ENCODE measurements around the gene TSPEAR.

Gene TSPEAR

DNA sequence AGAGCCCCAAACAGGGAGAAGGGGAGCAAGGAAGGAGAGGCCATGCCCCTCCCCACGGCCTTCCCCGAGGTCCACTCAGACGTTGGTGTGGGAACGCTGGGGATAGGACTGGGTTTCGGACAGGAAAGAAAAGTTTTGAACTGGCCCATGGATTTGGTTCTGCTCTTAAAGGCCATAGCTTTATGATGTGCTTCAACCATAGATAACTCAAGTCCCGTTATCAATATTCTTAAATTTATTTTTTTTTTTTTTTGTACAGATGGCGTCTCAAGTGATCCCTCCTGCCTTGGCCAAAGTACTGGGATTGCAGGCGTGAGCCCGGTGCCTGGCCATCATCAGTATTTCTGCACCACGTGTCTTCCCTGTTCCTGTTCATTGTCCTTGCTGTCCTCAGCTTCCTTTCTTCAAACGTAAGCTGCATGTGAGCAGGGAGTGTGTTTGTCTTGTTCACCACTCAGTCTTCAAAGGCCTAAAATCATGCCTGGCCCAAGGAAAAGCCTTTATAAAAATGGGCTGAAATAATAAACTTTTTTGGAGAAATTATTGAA is 170.6 kb downstream of the TSPEAR start:
- Histone ChIP-seq H3K36me3 (ENCODE audit: control insufficient read depth in 2 of 2, insufficient read depth in 2 of 2, low read length in 2 of 2) (no peaks in the 10 kb centered on the region), H3K27ac (ENCODE audit: low read length) (no peak overlapping the region), H3K27me3 (ENCODE audit: control insufficient read depth in 1 of 2, insufficient read depth in 2 of 2, low read length in 2 of 2) (peaks cover 0 to 2% of the 10 kb centered on the region in 2 donors), H3K4me3 (ENCODE audit: low read length in 2 of 2) (no peak overlapping the region), H3K4me1 (ENCODE audit: control insufficient read depth, insufficient read depth, low read length) (no peaks in the 10 kb centered on the region), H3K9ac (ENCODE audit: low read length in 2 of 2) (no peak overlapping the region), H3K9me3 (ENCODE audit: control insufficient read depth in 2 of 2, low read length in 2 of 2) (peaks cover 0 to 9% of the 10 kb centered on the region in 2 donors)

DNA sequence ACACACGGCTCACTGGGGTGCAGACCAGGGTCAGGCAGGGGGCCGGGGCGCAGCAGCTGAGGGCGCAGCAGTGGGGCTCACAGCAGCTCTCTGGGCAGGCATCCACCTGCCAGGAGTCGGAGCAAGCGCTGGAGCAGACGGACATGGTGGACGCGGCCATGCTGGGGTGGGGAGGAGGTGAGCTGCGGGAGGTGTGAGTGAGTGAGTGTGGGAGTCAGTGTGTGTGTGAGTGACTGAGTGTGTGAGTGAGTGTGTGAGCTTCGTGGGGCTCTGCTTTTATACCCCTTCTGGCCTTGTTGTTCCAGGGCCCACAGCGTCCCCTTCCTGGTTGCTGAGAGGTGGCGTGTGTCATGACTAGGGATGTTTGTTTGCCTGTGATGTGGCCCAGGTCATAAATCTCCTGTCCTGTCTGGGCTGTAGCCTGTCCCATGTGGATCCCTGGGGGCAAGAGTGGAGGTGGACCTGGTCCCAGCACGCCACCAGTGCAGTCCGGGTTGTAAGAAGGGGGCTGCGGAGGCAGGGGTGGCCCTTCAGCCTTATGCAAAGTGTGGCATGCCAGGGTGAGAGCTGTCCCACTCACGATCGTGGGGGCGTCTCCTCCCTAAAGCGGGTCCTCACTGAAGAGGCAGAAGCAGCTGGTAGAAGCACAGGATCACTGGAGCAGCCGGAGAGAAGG is 171.2 kb downstream of the TSPEAR start, which contains the start of gene KRTAP10-1:
KRTAP10-1 (minus strand) TSS at position 205 of the 676 bp plus-strand sequence; CDS start at position 160, 45 bp downstream.
- Histone ChIP-seq H3K9me3 (ENCODE audit: control insufficient read depth in 2 of 2, low read length in 2 of 2) (peaks cover 0 to 9% of the 10 kb centered on the region in 2 donors), H3K4me3 (ENCODE audit: low read length in 2 of 2) (no peak within 1 kb of the TSS), H3K27ac (ENCODE audit: low read length) (no peak within 1 kb of the TSS), H3K9ac (ENCODE audit: low read length in 2 of 2) (no peak within 1 kb of the TSS), H3K27me3 (ENCODE audit: control insufficient read depth in 1 of 2, insufficient read depth in 2 of 2, low read length in 2 of 2) (peaks cover 0 to 2% of the 10 kb centered on the region in 2 donors), H3K4me1 (ENCODE audit: control insufficient read depth, insufficient read depth, low read length) (no peaks in the 10 kb centered on the region), H3K36me3 (ENCODE audit: control insufficient read depth in 2 of 2, insufficient read depth in 2 of 2, low read length in 2 of 2) (no peaks in the 10 kb centered on the region)

GRCh38 chr21:44539046-44539445 is 172.3 kb downstream of the TSPEAR start:
- Histone ChIP-seq H3K9me3 (ENCODE audit: control insufficient read depth in 2 of 2, low read length in 2 of 2) (peaks cover 0 to 9% of the 10 kb centered on the region in 2 donors), H3K4me3 (ENCODE audit: low read length in 2 of 2) (no peak overlapping the region), H3K4me1 (ENCODE audit: control insufficient read depth, insufficient read depth, low read length) (no peaks in the 10 kb centered on the region), H3K9ac (ENCODE audit: low read length in 2 of 2) (no peak overlapping the region), H3K27ac (ENCODE audit: low read length) (no peak overlapping the region), H3K27me3 (ENCODE audit: control insufficient read depth in 1 of 2, insufficient read depth in 2 of 2, low read length in 2 of 2) (peaks cover 0 to 2% of the 10 kb centered on the region in 2 donors), H3K36me3 (ENCODE audit: control insufficient read depth in 2 of 2, insufficient read depth in 2 of 2, low read length in 2 of 2) (no peaks in the 10 kb centered on the region)

DNA sequence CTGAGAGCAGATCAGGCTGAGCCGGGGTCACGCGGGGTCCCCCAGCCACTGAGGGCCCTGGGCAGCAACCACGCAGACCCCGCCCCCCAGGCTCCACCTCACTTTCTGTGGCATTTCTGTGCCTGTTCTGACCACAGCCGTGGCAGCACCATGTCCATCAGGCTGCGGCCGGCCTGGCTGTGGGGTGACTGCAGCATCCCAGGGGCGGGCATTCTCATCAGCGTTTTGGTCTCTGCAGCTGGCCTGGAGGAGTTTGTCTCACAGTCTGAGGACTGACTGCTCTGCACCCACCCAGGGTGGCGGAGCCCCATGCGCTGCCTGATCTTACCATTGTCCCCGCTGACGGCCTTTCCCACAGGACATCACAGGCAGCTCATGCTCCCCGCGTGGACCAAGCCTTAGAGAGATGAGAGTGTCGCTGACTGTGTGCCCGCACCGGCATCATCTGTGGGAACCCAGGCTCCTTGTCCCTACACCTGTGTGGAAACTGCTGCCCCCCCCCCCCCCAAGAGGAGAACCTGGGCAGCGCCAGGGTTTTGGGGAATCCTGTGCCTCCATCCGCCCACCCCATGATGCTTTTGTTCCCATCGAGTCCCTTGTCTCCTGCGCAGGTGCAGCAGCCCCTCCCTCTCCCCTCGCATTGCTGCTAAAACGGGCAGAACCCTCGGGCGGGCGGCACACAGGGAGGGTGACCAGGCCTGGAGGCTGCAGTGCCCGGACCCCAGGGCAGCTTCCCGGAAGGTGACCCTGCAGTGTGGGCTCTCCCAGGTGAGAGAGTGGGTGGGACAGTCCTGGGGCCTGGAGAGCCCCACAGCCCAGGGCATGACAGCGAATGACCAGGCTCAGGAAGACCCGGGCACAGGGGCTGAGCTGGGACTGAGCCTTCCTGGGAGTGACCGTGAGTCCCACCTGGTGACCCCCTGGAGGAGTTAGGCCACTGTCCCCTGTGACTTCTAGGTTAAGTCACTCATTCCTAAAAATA is 173.2 kb downstream of the TSPEAR start:
- H3K9ac ChIP-seq (ENCODE audit: low read length in 2 of 2): no peak overlapping the region

GRCh38 chr21:44535963-44536362 is 175.4 kb downstream of the TSPEAR start:
- no peaks in the 10 kb centered on the region for H3K4me1 ChIP-seq (ENCODE audit: control insufficient read depth, insufficient read depth, low read length)
- no peak overlapping the region for H3K4me3 ChIP-seq (ENCODE audit: low read length in 2 of 2)
- no peak overlapping the region for H3K9ac ChIP-seq (ENCODE audit: low read length in 2 of 2)
- no peaks in the 10 kb centered on the region for H3K9me3 ChIP-seq (ENCODE audit: control insufficient read depth in 2 of 2, low read length in 2 of 2)
- H3K27me3 ChIP-seq (ENCODE audit: control insufficient read depth in 1 of 2, insufficient read depth in 2 of 2, low read length in 2 of 2): peaks cover 0 to 4% of the 10 kb centered on the region in 2 donors
- H3K27ac ChIP-seq (ENCODE audit: low read length): no peak overlapping the region
- no peaks in the 10 kb centered on the region for H3K36me3 ChIP-seq (ENCODE audit: control insufficient read depth in 2 of 2, insufficient read depth in 2 of 2, low read length in 2 of 2)

More for the DNA sequence above, 173.2 kb downstream of the TSPEAR start:
- Histone ChIP-seq H3K36me3 (ENCODE audit: control insufficient read depth in 2 of 2, insufficient read depth in 2 of 2, low read length in 2 of 2) (no peaks in the 10 kb centered on the region), H3K9me3 (ENCODE audit: control insufficient read depth in 2 of 2, low read length in 2 of 2) (peaks cover 0 to 5% of the 10 kb centered on the region in 2 donors), H3K27me3 (ENCODE audit: control insufficient read depth in 1 of 2, insufficient read depth in 2 of 2, low read length in 2 of 2) (peaks cover 0 to 2% of the 10 kb centered on the region in 2 donors), H3K27ac (ENCODE audit: low read length) (no peak overlapping the region), H3K4me1 (ENCODE audit: control insufficient read depth, insufficient read depth, low read length) (no peaks in the 10 kb centered on the region), H3K4me3 (ENCODE audit: low read length in 2 of 2) (no peak overlapping the region)

GRCh38 chr21:44534688-44535087 is 176.7 kb downstream of the TSPEAR start:
- no peaks in the 10 kb centered on the region for H3K4me1 ChIP-seq (ENCODE audit: control insufficient read depth, insufficient read depth, low read length)
- no peaks in the 10 kb centered on the region for H3K36me3 ChIP-seq (ENCODE audit: control insufficient read depth in 2 of 2, insufficient read depth in 2 of 2, low read length in 2 of 2)
- no peak overlapping the region for H3K27ac ChIP-seq (ENCODE audit: low read length)
- no peak overlapping the region for H3K9ac ChIP-seq (ENCODE audit: low read length in 2 of 2)
- no peak overlapping the region for H3K4me3 ChIP-seq (ENCODE audit: low read length in 2 of 2)
- H3K9me3 ChIP-seq (ENCODE audit: control insufficient read depth in 2 of 2, low read length in 2 of 2): no peaks in the 10 kb centered on the region
- H3K27me3 ChIP-seq (ENCODE audit: control insufficient read depth in 1 of 2, insufficient read depth in 2 of 2, low read length in 2 of 2): peaks cover 0 to 4% of the 10 kb centered on the region in 2 donors

DNA sequence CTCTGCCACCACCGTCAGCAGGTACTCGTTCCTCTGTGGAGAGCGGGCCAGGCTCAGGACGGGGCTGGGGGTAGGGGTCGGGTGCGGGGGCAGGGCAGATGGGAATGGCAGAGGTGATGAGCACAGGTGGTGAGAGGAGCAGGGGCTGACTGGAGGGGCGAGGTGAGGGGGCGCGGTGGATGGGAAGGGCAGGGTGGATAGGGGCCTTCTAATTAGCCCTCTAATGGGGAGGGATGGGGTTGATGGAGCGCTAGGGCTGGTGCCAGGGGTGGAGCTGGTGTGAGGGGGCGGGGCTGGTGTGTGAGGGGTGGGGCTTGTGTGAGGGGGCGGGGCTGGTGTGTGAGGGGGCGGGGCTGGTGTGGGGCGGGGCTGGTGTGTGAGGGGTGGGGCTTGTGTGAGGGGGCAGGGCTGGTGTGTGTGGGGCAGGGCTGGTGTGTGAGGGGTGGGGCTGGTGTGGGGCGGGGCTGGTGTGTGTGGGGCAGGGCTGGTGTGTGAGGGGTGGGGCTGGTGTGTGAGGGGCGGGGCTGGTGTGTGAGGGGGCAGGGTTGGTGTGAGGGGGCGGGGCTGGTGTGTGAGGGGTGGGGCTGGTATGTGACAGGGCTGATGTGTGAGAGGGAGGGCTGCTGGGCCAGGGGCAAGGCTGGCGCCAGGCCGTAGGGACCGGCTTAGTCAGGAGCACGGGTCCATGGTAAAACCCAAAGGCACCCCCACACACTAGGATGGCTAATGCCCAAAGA is 177.3 kb downstream of the TSPEAR start:
- no peaks in the 10 kb centered on the region for H3K9me3 ChIP-seq (ENCODE audit: control insufficient read depth in 2 of 2, low read length in 2 of 2)
- H3K36me3 ChIP-seq (ENCODE audit: control insufficient read depth in 2 of 2, insufficient read depth in 2 of 2, low read length in 2 of 2): no peaks in the 10 kb centered on the region
- H3K27ac ChIP-seq (ENCODE audit: low read length): no peak overlapping the region
- H3K4me1 ChIP-seq (ENCODE audit: control insufficient read depth, insufficient read depth, low read length): no peaks in the 10 kb centered on the region
- no peak overlapping the region for H3K9ac ChIP-seq (ENCODE audit: low read length in 2 of 2)
- H3K4me3 ChIP-seq (ENCODE audit: low read length in 2 of 2): no peak overlapping the region
- peaks cover 0 to 4% of the 10 kb centered on the region in 2 donors for H3K27me3 ChIP-seq (ENCODE audit: control insufficient read depth in 1 of 2, insufficient read depth in 2 of 2, low read length in 2 of 2)

DNA sequence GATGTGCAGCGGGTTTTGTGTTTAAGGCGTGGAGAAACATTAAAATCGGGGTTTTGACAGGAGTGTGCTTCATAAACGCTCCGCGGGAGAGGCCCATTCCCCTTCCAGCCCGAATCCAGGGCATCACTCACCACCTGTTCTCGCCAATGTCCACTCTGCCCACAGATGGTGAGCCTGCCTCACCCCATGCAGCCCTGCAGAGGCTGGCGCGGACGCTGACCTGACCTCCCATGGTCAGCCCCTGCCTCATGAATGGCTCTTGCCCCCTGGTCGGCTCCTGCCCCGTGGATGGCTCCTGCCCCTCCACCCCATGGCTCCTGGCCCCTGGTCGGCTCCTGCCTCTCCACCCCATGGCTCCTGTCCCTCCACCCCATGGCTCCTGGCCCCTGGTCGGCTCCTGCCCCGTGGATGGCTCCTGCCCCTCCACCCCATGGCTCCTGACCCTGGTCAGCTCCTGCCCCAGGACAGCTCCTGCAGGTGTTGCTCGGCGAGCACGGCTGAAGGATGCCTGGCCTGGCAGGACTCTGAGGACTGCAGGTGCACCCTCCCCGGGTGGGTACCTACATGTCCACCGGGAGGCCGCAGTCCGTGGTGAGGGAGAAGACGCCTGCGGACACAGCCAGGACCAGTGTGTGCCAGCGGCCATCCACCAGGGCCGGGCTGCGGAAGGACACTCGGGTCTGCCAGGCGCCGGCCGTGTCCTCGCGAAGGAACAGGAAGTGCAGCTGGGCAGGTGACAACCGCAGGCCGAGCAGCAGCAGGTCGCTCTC is 178.1 kb downstream of the TSPEAR start:
- H3K4me3 ChIP-seq (ENCODE audit: low read length in 2 of 2): no peak overlapping the region
- no peaks in the 10 kb centered on the region for H3K36me3 ChIP-seq (ENCODE audit: control insufficient read depth in 2 of 2, insufficient read depth in 2 of 2, low read length in 2 of 2)
- H3K9me3 ChIP-seq (ENCODE audit: control insufficient read depth in 2 of 2, low read length in 2 of 2): no peaks in the 10 kb centered on the region
- no peak overlapping the region for H3K9ac ChIP-seq (ENCODE audit: low read length in 2 of 2)
- H3K27ac ChIP-seq (ENCODE audit: low read length): no peak overlapping the region
- peaks cover 0 to 2% of the 10 kb centered on the region in 2 donors for H3K27me3 ChIP-seq (ENCODE audit: control insufficient read depth in 1 of 2, insufficient read depth in 2 of 2, low read length in 2 of 2)
- no peaks in the 10 kb centered on the region for H3K4me1 ChIP-seq (ENCODE audit: control insufficient read depth, insufficient read depth, low read length)

DNA sequence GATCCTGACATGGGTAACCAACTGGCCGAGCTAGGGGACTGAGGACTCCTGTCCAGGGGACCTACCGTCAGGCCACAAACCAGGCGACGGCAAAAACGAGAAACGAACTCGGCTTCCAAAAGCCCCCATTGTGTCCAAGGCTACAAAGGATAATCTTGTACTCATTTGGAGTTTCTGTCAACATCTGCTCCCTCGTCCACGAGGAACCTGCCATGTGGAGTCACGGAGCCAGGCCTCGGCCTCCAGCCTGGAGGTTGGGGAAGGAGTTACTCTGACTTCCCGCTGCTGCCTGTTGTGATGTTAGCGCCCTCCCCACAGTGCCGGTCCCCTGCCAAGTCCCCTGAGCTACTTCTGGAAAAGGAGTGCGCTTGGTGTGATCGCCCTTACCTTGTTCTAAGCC is 178.7 kb downstream of the TSPEAR start:
- Histone ChIP-seq H3K4me3 (ENCODE audit: low read length in 2 of 2) (no peak overlapping the region), H3K9me3 (ENCODE audit: control insufficient read depth in 2 of 2, low read length in 2 of 2) (no peaks in the 10 kb centered on the region), H3K9ac (ENCODE audit: low read length in 2 of 2) (no peak overlapping the region), H3K27ac (ENCODE audit: low read length) (no peak overlapping the region), H3K27me3 (ENCODE audit: control insufficient read depth in 1 of 2, insufficient read depth in 2 of 2, low read length in 2 of 2) (peaks cover 0 to 2% of the 10 kb centered on the region in 2 donors), H3K4me1 (ENCODE audit: control insufficient read depth, insufficient read depth, low read length) (no peaks in the 10 kb centered on the region), H3K36me3 (ENCODE audit: control insufficient read depth in 2 of 2, insufficient read depth in 2 of 2, low read length in 2 of 2) (no peaks in the 10 kb centered on the region)

All from stomach smooth muscle (tissue), 2 donors.